HepG2 (cell line): ENCODE measurements around the gene RABGAP1L. TPM values are rescaled to one million over a fixed set of nuclear protein-coding genes. Genes with fewer than 3 reads are reported as not detected.

Experiments used
- ATAC-seq: fragments of 200-7000 bp; cut with Tn5 transposase; 3 replicates; pipeline ENCODE4 v1.9.1; 2020; ENCODE audit warnings: mild to moderate bottlenecking, moderate library complexity
- BruUV-seq: library from RNA; stranded (reverse); fragments of 400-500 nt; replicated peaks from 2 replicates; lab custom pipeline; 2021; lab: Mats Ljungman, UMichigan
- CTCF ChIA-PET: fragments of 300-600 bp; formaldehyde crosslinking; extraction: SDS; loops from one replicate; lab custom pipeline; 2021; ENCODE audit warnings: low total read pairs, inconsistent platforms, low intra/inter-chr PET ratio; lab: Yijun Ruan, JAX
- POLR2A ChIA-PET: fragments of 350-600 bp; sonication (Branson Sonifier 250); formaldehyde crosslinking; loops from one replicate; lab custom pipeline; 2020; ENCODE audit warnings: antibody characterized with exemption, inconsistent platforms; lab: Yijun Ruan, JAX
- DNase-seq: peaks from one replicate; pipeline ENCODE4 v3.0.0-alpha.2; 2015; ENCODE audit warnings: low spot score
- FAIRE-seq: peaks from 3 replicates; lab custom pipeline; 2011; peaks lifted over from hg19 to GRCh38; lab: Jason Lieb, UNC
- H2AFZ ChIP-seq: one replicate; pipeline ENCODE4 v1.6.1; 2011; ENCODE audit warnings: low read length, inconsistent platforms
- H3K27ac ChIP-seq: fragments of 300-600 bp; 3 replicates; pipeline ENCODE4 v1.8.0; 2011; ENCODE audit warnings: mixed run types, mild to moderate bottlenecking, mixed read lengths, low read length, inconsistent platforms; ENCODE audit not compliant: insufficient read depth; ENCODE audit errors: extremely low read length
- H3K27me3 ChIP-seq, 2 experiments: fragments of 200-600 bp in 1 of 2; 2 replicates in 1 of 2; 3 replicates in 1 of 2; pipeline versions ENCODE4 v1.6.0 to v1.8.0; 2011; ENCODE audit warnings: low read length in 2 of 2, mild to moderate bottlenecking in 2 of 2, moderate library complexity in 2 of 2, inconsistent platforms in 1 of 2; ENCODE audit not compliant: insufficient read depth in 2 of 2, control insufficient read depth in 1 of 2
- H3K36me3 ChIP-seq, 2 experiments: fragments of 200-600 bp in 1 of 2; replicated peaks in 1 of 2; 2 replicates in 1 of 2; 3 replicates in 1 of 2; pipeline versions ENCODE4 v1.5.1 to v1.8.0; 2011; ENCODE audit warnings: low read length in 2 of 2, inconsistent platforms in 1 of 2; ENCODE audit not compliant: insufficient read depth in 2 of 2, control insufficient read depth in 1 of 2
- H3K4me1 ChIP-seq: 2 replicates; pipeline ENCODE4 v1.5.1; 2012; ENCODE audit warnings: low read length, inconsistent platforms; ENCODE audit not compliant: insufficient read depth
- H3K4me2 ChIP-seq: 2 replicates; pipeline ENCODE4 v1.6.0; 2011; ENCODE audit warnings: low read depth, low read length, inconsistent platforms
- H3K4me3 ChIP-seq, 3 experiments: fragments of 200-600 bp in 1 of 3; sonication (generic), shearing (Covaris generic) in 1 of 3; replicated peaks in 1 of 3; 2 replicates each; pipeline ENCODE4 v1.5.1; 2011 to 2016; ENCODE audit warnings: low read length in 3 of 3, inconsistent platforms in 2 of 3, low read depth in 2 of 3, mild to moderate bottlenecking in 2 of 3, control low read depth in 1 of 3, mixed read lengths in 1 of 3; ENCODE audit not compliant: insufficient read depth in 1 of 3
- H3K79me2 ChIP-seq: one replicate; pipeline ENCODE4 v1.6.1; 2011; ENCODE audit warnings: low read length, inconsistent platforms; ENCODE audit not compliant: insufficient read depth
- H3K9ac ChIP-seq: 2 replicates; pipeline ENCODE4 v1.6.0; 2011; ENCODE audit warnings: mild to moderate bottlenecking, low read depth, low read length, inconsistent platforms; ENCODE audit not compliant: insufficient read depth
- H3K9me3 ChIP-seq: 2 replicates; pipeline ENCODE4 v1.5.1; 2012; ENCODE audit warnings: mild to moderate bottlenecking, low read length
- H4K20me1 ChIP-seq: 2 replicates; pipeline ENCODE4 v1.6.0; 2011; ENCODE audit warnings: inconsistent platforms, mild to moderate bottlenecking, low read length, moderate library complexity; ENCODE audit not compliant: insufficient read depth
- AHR ChIP-seq: IDR thresholded peaks from 2 replicates; pipeline ENCODE4 v1.6.1; 2018; ENCODE audit warnings: missing genetic modification reagents, missing compliant biosample characterization
- ATF7-NPFF ChIP-seq: sonication (generic); formaldehyde crosslinking; IDR thresholded peaks from 2 replicates; pipeline ENCODE4 v1.8.1; 2023; ENCODE audit warnings: mild to moderate bottlenecking, low read depth, missing genetic modification reagents, moderate library complexity
- CENPBD1 ChIP-seq: sonication (generic); formaldehyde crosslinking; IDR thresholded peaks from 2 replicates; pipeline ENCODE4 v1.8.0; 2022; ENCODE audit warnings: missing genetic modification reagents, low read depth, mild to moderate bottlenecking, borderline replicate concordance
- FOXO1 ChIP-seq: sonication (generic); formaldehyde crosslinking; IDR thresholded peaks from 2 replicates; pipeline ENCODE4 v1.4.0; 2020; ENCODE audit warnings: missing genetic modification reagents
- FOXO4 ChIP-seq: sonication (generic); formaldehyde crosslinking; conservative IDR thresholded peaks from 2 replicates; pipeline ENCODE4 v1.8.1; 2023; ENCODE audit warnings: missing genetic modification reagents
- HNRNPUL1 ChIP-seq: fragments of 200-400 bp; formaldehyde crosslinking; IDR thresholded peaks from 2 replicates; pipeline ENCODE4 v1.6.1; 2017; ENCODE audit warnings: low read depth, mild to moderate bottlenecking, low read length, moderate library complexity
- IKZF1 ChIP-seq: fragments of 450-650 bp; IDR thresholded peaks from 2 replicates; pipeline ENCODE4 v1.7.1; 2016
- MYPOP ChIP-seq: sonication (generic); formaldehyde crosslinking; IDR thresholded peaks from 2 replicates; pipeline ENCODE4 v1.8.1; 2023; ENCODE audit warnings: mild to moderate bottlenecking, moderate library complexity, missing genetic modification reagents
- NFIC ChIP-seq: IDR thresholded peaks from 2 replicates; pipeline ENCODE4 v1.6.1; 2012; ENCODE audit warnings: mild to moderate bottlenecking, low read length, inconsistent platforms
- NR2C2 ChIP-seq: sonication (generic); formaldehyde crosslinking; IDR thresholded peaks from 2 replicates; pipeline ENCODE4 v1.4.0; 2020; ENCODE audit warnings: missing genetic modification reagents, mild to moderate bottlenecking, moderate library complexity, borderline replicate concordance
- PITX1 ChIP-seq: sonication (generic); formaldehyde crosslinking; IDR thresholded peaks from 2 replicates; pipeline ENCODE4 v1.5.1; 2020; ENCODE audit warnings: mild to moderate bottlenecking, missing genetic modification reagents
- ZNF350 ChIP-seq: sonication (generic); formaldehyde crosslinking; IDR thresholded peaks from 2 replicates; pipeline ENCODE4 v1.4.0; 2020; ENCODE audit warnings: mild to moderate bottlenecking, low read depth, missing genetic modification reagents, borderline replicate concordance
- ZNF431 ChIP-seq: sonication (generic); formaldehyde crosslinking; IDR thresholded peaks from 2 replicates; pipeline ENCODE4 v1.9.0; 2022; ENCODE audit warnings: missing genetic modification reagents, low read depth, mild to moderate bottlenecking, borderline replicate concordance
- ZNF501 ChIP-seq: sonication (generic); formaldehyde crosslinking; IDR thresholded peaks from 2 replicates; pipeline ENCODE4 v1.5.1; 2020; ENCODE audit warnings: mild to moderate bottlenecking, moderate library complexity, missing genetic modification reagents
- ZNF543 ChIP-seq: sonication (generic); formaldehyde crosslinking; IDR thresholded peaks from 2 replicates; pipeline ENCODE4 v1.4.0; 2020; ENCODE audit warnings: mild to moderate bottlenecking, missing genetic modification reagents
- ZNF558 ChIP-seq: sonication (generic); formaldehyde crosslinking; IDR thresholded peaks from 2 replicates; pipeline ENCODE4 v1.9.0; 2022; ENCODE audit warnings: mild to moderate bottlenecking, missing genetic modification reagents, borderline replicate concordance
- ZNF598 ChIP-seq: sonication (generic); formaldehyde crosslinking; IDR thresholded peaks from 2 replicates; pipeline ENCODE4 v1.5.1; 2020; ENCODE audit warnings: mild to moderate bottlenecking, missing genetic modification reagents, borderline replicate concordance
- ZNF605 ChIP-seq: sonication (generic); formaldehyde crosslinking; IDR thresholded peaks from 2 replicates; pipeline ENCODE4 v1.8.0; 2022; ENCODE audit warnings: mild to moderate bottlenecking, missing genetic modification reagents
- ZNF766 ChIP-seq: sonication (generic); formaldehyde crosslinking; IDR thresholded peaks from 2 replicates; pipeline ENCODE4 v1.5.0; 2020; ENCODE audit warnings: missing genetic modification reagents, borderline replicate concordance
- ZNF776 ChIP-seq: sonication (generic); formaldehyde crosslinking; IDR thresholded peaks from 2 replicates; pipeline ENCODE4 v1.4.0; 2020; ENCODE audit warnings: mild to moderate bottlenecking, missing genetic modification reagents
- ZNF792 ChIP-seq: IDR thresholded peaks from 2 replicates; pipeline ENCODE4 v1.6.1; 2016
- ZSCAN20 ChIP-seq: sonication (generic); formaldehyde crosslinking; IDR thresholded peaks from 2 replicates; pipeline ENCODE4 v1.4.0; 2020; ENCODE audit warnings: missing genetic modification reagents, mild to moderate bottlenecking, borderline replicate concordance
- ZUFSP ChIP-seq: sonication (generic); formaldehyde crosslinking; IDR thresholded peaks from 2 replicates; pipeline ENCODE4 v1.9.0; 2021; ENCODE audit warnings: missing genetic modification reagents, mild to moderate bottlenecking, borderline replicate concordance
- in situ Hi-C: cut with HindIII; loops from 2 replicates; pipeline ENCODE4 v1.10.0; 2017; ENCODE audit warnings: low pct_unique_long_range_greater_than_20kb; ENCODE audit not compliant: extremely low pct_ligation_motif_present
- intact Hi-C: fragments of 100-400 bp; cut with micrococcal nuclease; formaldehyde crosslinking; loops from one replicate; pipeline ENCODE4 v1.10.0; 2022; ENCODE audit not compliant: unreplicated experiment
- polyA plus RNA-seq, 8 experiments: library from polyadenylated mRNA; depleted of rRNA in 3 of 8; stranded (reverse) in 7 of 8; unstranded in 1 of 8; fragments of >200 nt; fragmentation: Illumina TruSeq in 4 of 8; extraction: Trizol in 4 of 8; gene quantifications; 2 replicates each; pipeline versions ENCODE4 v1.2.1 to v1.2.3, GENCODE V29; 2011 to 2016; ENCODE audit warnings: low read depth in 4 of 8, missing spikeins in 1 of 8, mixed read lengths in 1 of 8; ENCODE audit not compliant: insufficient read depth in 1 of 8
- total RNA-seq, 5 experiments: library from RNA; depleted of rRNA; stranded (reverse); fragments of >200 nt; fragmentation: Illumina TruSeq; extraction: Trizol; gene quantifications; 2 replicates each; pipeline ENCODE4 v1.2.3, GENCODE V29; 2016; ENCODE audit warnings: low read depth in 1 of 5

The RABGAP1L gene
- total and polyA plus RNA-seq, 2 of the 13 experiments (the other 11 are each of a cell fraction or from before 2014, with no cell fraction given): 7.9 to 22.6 TPM

- ChIA-PET CTCF (no interaction called here), POLR2A (interaction anchor here (1.0 to 1.1 kb wide), 2 partner anchors 186 to 211 kb away, joined by 3 to 11 read pairs; partner anchors contain the start of gene MRPS14)
- peak; percentile 72 for FAIRE-seq
- Histone ChIP-seq H3K9me3 (no peaks in the 10 kb centered on the region), H3K36me3 (no peaks in the 10 kb centered on the region), H2AFZ (no peak overlapping the region), H3K9ac (no peak overlapping the region), H3K4me3 (no peak overlapping the region), H3K4me2 (peak overlapping the region; percentile 44; the same call in 1 of the 2 replicates), H3K27me3 (no peaks in the 10 kb centered on the region), H3K4me1 (peaks cover 23% of the 10 kb centered on the region), H3K79me2 (no peaks in the 10 kb centered on the region), H4K20me1 (peaks cover 5% of the 10 kb centered on the region; the same call in 1 of the 2 replicates), H3K27ac (peak overlapping the region; percentile 23)
- intact Hi-C loops: loop anchor here (1.0 kb wide), 1 partner anchor 43 kb away; no protein-coding TSS in a partner anchor
- BruUV-seq: no TSS peak
- peak; percentile 95 for DNase-seq
- in situ Hi-C loops: no loop called here
- peak; percentile 100 for ATAC-seq
- TF ChIP-seq ZNF776 (no peak), MYPOP (no peak; the same call in 1 of the 2 replicates), ZSCAN20 (CRISPR knock-in tag) (no peak), ZNF543 (no peak), HNRNPUL1 (no peak), ZNF766 (no peak), ZNF792 (CRISPR knock-in tag) (peak; percentile 85), NR2C2 (peak; percentile 68; the same call in 1 of the 2 replicates), ZNF558 (CRISPR knock-in tag) (no peak), FOXO4 (CRISPR knock-in tag) (no peak), FOXO1 (CRISPR knock-in tag) (peak; percentile 88), NFIC (peak; percentile 93), ZNF605 (CRISPR knock-in tag) (no peak), ZUFSP (no peak), ZNF598 (CRISPR knock-in tag) (no peak), ZNF350 (CRISPR knock-in tag) (no peak), ATF7-NPFF (no peak), ZNF501 (CRISPR knock-in tag) (no peak), IKZF1 (no peak), CENPBD1 (CRISPR knock-in tag) (no peak), AHR (CRISPR knock-in tag) (no peak; the same call in 1 of the 2 replicates), PITX1 (peak; percentile 99), ZNF431 (CRISPR knock-in tag) (no peak)
Measured at GRCh38 chr1:174812656-174813055, 653.3 kb downstream of the RABGAP1L start.
